SU-DHL-6 (cell line): ENCODE results near the gene ITLN1.
"Not testable (repeated sequence)": the region's sequence is repeated elsewhere in the genome, so short reads cannot be mapped to it uniquely, and the experiment has no call there.

Experiments
- H2AFZ ChIP-seq: fragments of 200-600 bp; sonication (generic); 2 replicates; pipeline ENCODE4 v1.6.1; 2014; ENCODE audit warnings: low read depth, mild to moderate bottlenecking, moderate library complexity, mixed read lengths, antibody characterized with exemption, low read length; ENCODE audit not compliant: severe bottlenecking
- H3F3A ChIP-seq: fragments of 200-600 bp; shearing (Covaris generic); 2 replicates; pipeline ENCODE4 v1.6.0; 2016; ENCODE audit warnings: antibody characterized with exemption, mild to moderate bottlenecking; ENCODE audit not compliant: insufficient read depth
- H3K27ac ChIP-seq: fragments of 200-600 bp; sonication (generic); 2 replicates; pipeline ENCODE4 v1.5.1; 2016; ENCODE audit warnings: low read depth, mild to moderate bottlenecking, low read length, moderate library complexity, mixed read lengths
- H3K27me3 ChIP-seq: fragments of 200-600 bp; sonication (generic), shearing (Covaris generic); 2 replicates; pipeline ENCODE4 v1.6.0; 2014; ENCODE audit warnings: mild to moderate bottlenecking, low read length
- H3K36me3 ChIP-seq: fragments of 200-600 bp; sonication (generic); 2 replicates; pipeline ENCODE4 v1.6.1; 2014; ENCODE audit warnings: mild to moderate bottlenecking, low read length, mixed read lengths
- H3K4me2 ChIP-seq: fragments of 300-600, 200-600 bp; shearing (Covaris generic), sonication (generic); 2 replicates; pipeline ENCODE4 v1.6.0; 2014; ENCODE audit warnings: low read length, low read depth, mild to moderate bottlenecking; ENCODE audit not compliant: poor library complexity, severe bottlenecking
- H3K4me3 ChIP-seq: fragments of 200-600 bp; sonication (generic); 2 replicates; pipeline ENCODE4 v1.5.1; 2014; ENCODE audit warnings: antibody characterized with exemption, low read length, mild to moderate bottlenecking, mixed read lengths; ENCODE audit not compliant: insufficient read depth, poor library complexity, severe bottlenecking
- H3K79me2 ChIP-seq: fragments of 200-600 bp; sonication (generic); 2 replicates; pipeline ENCODE4 v1.6.1; 2014; ENCODE audit warnings: mild to moderate bottlenecking, low read length, moderate library complexity; ENCODE audit not compliant: insufficient read depth
- H3K9ac ChIP-seq: fragments of 200-600 bp; sonication (generic); 2 replicates; pipeline ENCODE4 v1.7.0; 2014; ENCODE audit warnings: mild to moderate bottlenecking, low read length
- H3K9me2 ChIP-seq: fragments of 200-600 bp; sonication (generic); replicated peaks from 2 replicates; pipeline ENCODE4 v1.6.1; 2014; ENCODE audit warnings: low read length; ENCODE audit not compliant: insufficient read depth
- H3K9me3 ChIP-seq: fragments of 200-600 bp; sonication (generic); 2 replicates; pipeline ENCODE4 v1.6.1; 2014; ENCODE audit warnings: low read length, mixed read lengths; ENCODE audit not compliant: insufficient read depth
- H4K20me1 ChIP-seq: fragments of 200-600 bp; sonication (generic); 2 replicates; pipeline ENCODE4 v1.6.1; 2014; ENCODE audit warnings: low read depth, mild to moderate bottlenecking, antibody characterized with exemption, low read length, moderate library complexity, mixed read lengths
- CTCF ChIP-seq: fragments of 200-600 bp; sonication (generic); IDR thresholded peaks from one replicate; pipeline ENCODE4 v1.5.1; 2017; ENCODE audit warnings: antibody characterized with exemption, mild to moderate bottlenecking, low read length, moderate library complexity; ENCODE audit not compliant: insufficient read depth, poor library complexity, severe bottlenecking
- EZH2phosphoT487 ChIP-seq: fragments of 200-600 bp; sonication (generic), shearing (Covaris generic); conservative IDR thresholded peaks from 2 replicates; pipeline ENCODE4 v1.6.1; 2018; ENCODE audit warnings: mild to moderate bottlenecking, antibody characterized with exemption, low read length, moderate library complexity, mixed read lengths

The ITLN1 gene

GRCh38 chr1:160874935-160875334, 10.0 kb downstream of the ITLN1 start:
- no peak overlapping the region for H3K4me3 ChIP-seq
- no peaks in the 10 kb centered on the region for H3K36me3 ChIP-seq
- no peaks in the 10 kb centered on the region for H3K27me3 ChIP-seq
- no peak overlapping the region for H3K4me2 ChIP-seq
- no peak overlapping the region for H3K27ac ChIP-seq
- no peak overlapping the region for H3K9ac ChIP-seq
- H4K20me1 ChIP-seq: no peaks in the 10 kb centered on the region
- H3K9me2 ChIP-seq: no peaks in the 10 kb centered on the region
- H3K9me3 ChIP-seq: no peaks in the 10 kb centered on the region
- no peaks in the 10 kb centered on the region for H3F3A ChIP-seq
- TF ChIP-seq CTCF (no peak), EZH2phosphoT487 (no peak)
- no peak overlapping the region for H2AFZ ChIP-seq
- H3K79me2 ChIP-seq: no peaks in the 10 kb centered on the region

- Histone ChIP-seq H2AFZ (no peak overlapping the region), H3K4me3 (no peak overlapping the region)
- TF ChIP-seq EZH2phosphoT487 (no peak), CTCF (no peak)
These were observed 16.8 kb downstream of the ITLN1 start for GRCh38 chr1:160868141-160868540.

GRCh38 chr1:160867651-160868050, 17.3 kb downstream of the ITLN1 start:
- H4K20me1 ChIP-seq: not testable (repeated sequence)

More at GRCh38 chr1:160868141-160868540, 16.8 kb downstream of the ITLN1 start:
- Histone ChIP-seq H3K27me3 (no peaks in the 10 kb centered on the region), H3K27ac (no peak overlapping the region), H4K20me1 (no peaks in the 10 kb centered on the region), H3K9ac (no peak overlapping the region), H3K9me3 (no peaks in the 10 kb centered on the region), H3K9me2 (no peaks in the 10 kb centered on the region), H3K4me2 (no peak overlapping the region), H3K36me3 (no peaks in the 10 kb centered on the region), H3F3A (no peaks in the 10 kb centered on the region), H3K79me2 (no peaks in the 10 kb centered on the region)

GRCh38 chr1:160866695-160867260, 18.2 kb downstream of the ITLN1 start:
- Histone ChIP-seq H3K36me3 (no peaks in the 10 kb centered on the region), H3K27me3 (no peaks in the 10 kb centered on the region), H3K9me3 (no peaks in the 10 kb centered on the region), H2AFZ (no peak overlapping the region), H3K9ac (no peak overlapping the region), H3K79me2 (no peaks in the 10 kb centered on the region), H3K27ac (no peak overlapping the region), H3F3A (no peaks in the 10 kb centered on the region), H3K4me3 (no peak overlapping the region), H3K9me2 (no peaks in the 10 kb centered on the region), H4K20me1 (no peaks in the 10 kb centered on the region), H3K4me2 (no peak overlapping the region)
- TF ChIP-seq EZH2phosphoT487: no peak

More at GRCh38 chr1:160867651-160868050, 17.3 kb downstream of the ITLN1 start:
- not testable (repeated sequence) for H2AFZ ChIP-seq, H3K9ac ChIP-seq, H3K36me3 ChIP-seq, H3K79me2 ChIP-seq, H3K27ac ChIP-seq, H3K4me2 ChIP-seq, H3K27me3 ChIP-seq, H3K4me3 ChIP-seq, H3K9me2 ChIP-seq, H3K9me3 ChIP-seq, H3F3A ChIP-seq
